Lung (tissue), 12 donors: ENCODE data around the gene DENND1A. TPM values are rescaled to one million over a fixed set of nuclear protein-coding genes. Genes with fewer than 3 reads are reported as not detected.

Experiments
- ATAC-seq: fragments of 200-7000 bp; cut with Tn5 transposase; one replicate; pipeline ENCODE4 v1.9.1; 2020; ENCODE audit warnings: moderate number of reproducible peaks; ENCODE audit not compliant: insufficient read depth, low FRiP score
- DNase-seq, 3 donors: peaks; one replicate each; pipeline ENCODE4 v3.0.0-alpha.2; 2013 to 2017
- H3K27ac ChIP-seq, 2 donors: one replicate each; pipeline ENCODE4 v1.5.1; 2013; ENCODE audit warnings: mild to moderate bottlenecking in 2 of 2, moderate library complexity in 2 of 2, control low read depth in 1 of 2, inconsistent platforms in 1 of 2, low read depth in 1 of 2, low read length in 1 of 2
- H3K27me3 ChIP-seq, 3 donors: one replicate each; pipeline ENCODE4 v1.5.1; 2013; ENCODE audit warnings: low read length in 2 of 3; ENCODE audit not compliant: control insufficient read depth in 3 of 3, insufficient read depth in 3 of 3
- H3K36me3 ChIP-seq, 4 donors: one replicate each; pipeline ENCODE4 v1.5.1; 2013; ENCODE audit warnings: low read length in 4 of 4, mild to moderate bottlenecking in 1 of 4, moderate library complexity in 1 of 4; ENCODE audit not compliant: control insufficient read depth in 4 of 4, insufficient read depth in 4 of 4
- H3K4me1 ChIP-seq, 5 donors: one replicate each; pipeline ENCODE4 v1.5.1; 2013; ENCODE audit warnings: low read length in 5 of 5, mild to moderate bottlenecking in 2 of 5, moderate library complexity in 1 of 5; ENCODE audit not compliant: control insufficient read depth in 5 of 5, insufficient read depth in 5 of 5
- H3K4me3 ChIP-seq: one replicate; pipeline ENCODE4 v1.5.1; 2013; ENCODE audit warnings: mild to moderate bottlenecking, control low read depth, moderate library complexity
- H3K9ac ChIP-seq, 2 donors: one replicate each; pipeline ENCODE4 v1.5.1; 2013; ENCODE audit warnings: low read length in 2 of 2, control low read depth in 1 of 2; ENCODE audit not compliant: insufficient read depth in 1 of 2
- H3K9me3 ChIP-seq, 4 donors: one replicate each; pipeline ENCODE4 v1.5.1; 2013; ENCODE audit warnings: low read length in 3 of 4, mild to moderate bottlenecking in 1 of 4, moderate library complexity in 1 of 4; ENCODE audit not compliant: control insufficient read depth in 4 of 4, insufficient read depth in 3 of 4
- WGBS, 2 donors: extraction: QIAGEN DNeasy Blood & Tissue Kit; methylation state at CpG; one replicate each; pipeline ENCODE4 v1.1.7; 2013; 5-methylcytosine and 5-hydroxymethylcytosine counted together
- polyA plus RNA-seq, 2 donors: library from polyadenylated mRNA; stranded (reverse); fragments of 200-250 nt; gene quantifications; one replicate each; pipeline ENCODE4 v1.2.1, GENCODE V29; 2013
- total RNA-seq, 2 donors: library from RNA; depleted of rRNA in 1 of 2; stranded (reverse); fragments of >200 nt in 1 of 2; gene quantifications; one replicate each; pipeline ENCODE4 v1.2.1, GENCODE V29; 2014 to 2021
- TF ChIP-seq, protein P1 (sequence below): IDR thresholded peaks from 2 replicates; pipeline ENCODE4 v1.5.1; 2012; ENCODE audit warnings: mild to moderate bottlenecking; ENCODE audit errors: control extremely low read depth, extremely low read depth
- donor health status: control.
- donor health status: control.
- donor health status: Bipolar disorder and iron deficiency.
- donor health status: healthy.
- donor health status: DM: yes; HTN: yes; CAD: no.

The DENND1A gene
- total and polyA plus RNA-seq, 4 donors: 5.7 to 29.8 (median 14.5) TPM

GRCh38 chr9:123426406-123426805 is 503.5 kb downstream of the DENND1A start:
- DNase-seq (no peak), ATAC-seq (no peak)
- Histone ChIP-seq H3K4me1 (peaks cover 0 to 10% (median 0%) of the 10 kb centered on the region in 5 donors), H3K4me3 (no peak overlapping the region), H3K9me3 (peaks cover 0 to 1% (median 0%) of the 10 kb centered on the region in 4 donors), H3K9ac (no peak overlapping the region), H3K27me3 (no peaks in the 10 kb centered on the region), H3K36me3 (peaks cover 0 to 2% (median 0%) of the 10 kb centered on the region in 4 donors), H3K27ac (no peak overlapping the region)
- 70 to 92% methylated on average over 2 of the region's 2 CpGs for WGBS, 2 donors
- TF ChIP-seq, protein P1, sequence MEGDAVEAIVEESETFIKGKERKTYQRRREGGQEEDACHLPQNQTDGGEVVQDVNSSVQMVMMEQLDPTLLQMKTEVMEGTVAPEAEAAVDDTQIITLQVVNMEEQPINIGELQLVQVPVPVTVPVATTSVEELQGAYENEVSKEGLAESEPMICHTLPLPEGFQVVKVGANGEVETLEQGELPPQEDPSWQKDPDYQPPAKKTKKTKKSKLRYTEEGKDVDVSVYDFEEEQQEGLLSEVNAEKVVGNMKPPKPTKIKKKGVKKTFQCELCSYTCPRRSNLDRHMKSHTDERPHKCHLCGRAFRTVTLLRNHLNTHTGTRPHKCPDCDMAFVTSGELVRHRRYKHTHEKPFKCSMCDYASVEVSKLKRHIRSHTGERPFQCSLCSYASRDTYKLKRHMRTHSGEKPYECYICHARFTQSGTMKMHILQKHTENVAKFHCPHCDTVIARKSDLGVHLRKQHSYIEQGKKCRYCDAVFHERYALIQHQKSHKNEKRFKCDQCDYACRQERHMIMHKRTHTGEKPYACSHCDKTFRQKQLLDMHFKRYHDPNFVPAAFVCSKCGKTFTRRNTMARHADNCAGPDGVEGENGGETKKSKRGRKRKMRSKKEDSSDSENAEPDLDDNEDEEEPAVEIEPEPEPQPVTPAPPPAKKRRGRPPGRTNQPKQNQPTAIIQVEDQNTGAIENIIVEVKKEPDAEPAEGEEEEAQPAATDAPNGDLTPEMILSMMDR: no peak

DNA sequence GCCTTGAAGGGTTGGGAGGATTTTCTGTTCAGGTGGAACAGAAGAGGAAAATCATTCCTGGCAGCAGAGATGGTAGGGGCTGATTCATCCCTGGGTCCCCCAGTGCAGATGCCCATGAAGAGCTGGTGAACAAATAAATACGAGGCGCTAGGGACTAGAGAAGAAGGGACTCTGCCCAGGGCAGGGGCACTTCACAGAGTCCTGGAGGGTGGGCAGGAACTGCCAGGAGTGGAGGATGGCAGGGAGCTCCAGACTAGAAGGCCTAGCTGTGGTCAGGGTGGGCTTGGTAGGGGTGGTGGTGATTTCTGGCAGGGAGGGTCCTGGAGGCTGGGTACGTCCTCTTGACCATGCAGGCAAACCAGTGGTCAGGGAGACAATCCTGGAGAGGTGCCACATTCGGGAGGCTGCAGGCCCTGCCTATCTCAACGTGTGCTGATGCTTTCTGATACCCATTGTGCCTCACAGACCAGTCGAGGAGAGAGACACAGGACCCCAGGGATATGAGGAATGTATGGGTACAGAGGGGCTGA is 504.0 kb downstream of the DENND1A start:
- H3K36me3 ChIP-seq: peaks cover 0 to 2% (median 0%) of the 10 kb centered on the region in 4 donors
- DNase-seq (no peak), ATAC-seq (no peak)
- TF ChIP-seq, protein P1: no peak
- H3K9me3 ChIP-seq: peaks cover 0 to 1% (median 0%) of the 10 kb centered on the region in 4 donors
- H3K4me1 ChIP-seq: peaks cover 0 to 10% (median 0%) of the 10 kb centered on the region in 5 donors
- WGBS, 2 donors: 85 to 91% methylated on average over 6 of the region's 6 CpGs
- no peak overlapping the region for H3K27ac ChIP-seq
- H3K27me3 ChIP-seq: no peaks in the 10 kb centered on the region
- H3K4me3 ChIP-seq: no peak overlapping the region
- no peak overlapping the region for H3K9ac ChIP-seq

- ATAC-seq (no peak), DNase-seq (no peak)
- H3K9me3 ChIP-seq: peaks cover 0 to 1% (median 0%) of the 10 kb centered on the region in 4 donors
- no peak overlapping the region for H3K9ac ChIP-seq
- H3K4me3 ChIP-seq: no peak overlapping the region
- no peak overlapping the region for H3K27ac ChIP-seq
- peaks cover 0 to 10% (median 0%) of the 10 kb centered on the region in 5 donors for H3K4me1 ChIP-seq
- 89 to 95% methylated on average over 20 of the region's 20 CpGs for WGBS, 2 donors
- TF ChIP-seq, protein P1: no peak
- H3K36me3 ChIP-seq: peaks cover 0 to 3% (median 0%) of the 10 kb centered on the region in 4 donors
- no peaks in the 10 kb centered on the region for H3K27me3 ChIP-seq
Measured at GRCh38 chr9:123425261-123425821, 504.6 kb downstream of the DENND1A start.
